Panc1 (cell line): ENCODE data around the gene IFI6.

Experiments used
- POLR2AphosphoS5 ChIP-seq: IDR thresholded peaks from 2 replicates; pipeline ENCODE4 v1.6.1; 2012; ENCODE audit warnings: mild to moderate bottlenecking, low read depth, low read length, moderate library complexity
- TCF7L2 ChIP-seq: IDR thresholded peaks from 2 replicates; pipeline ENCODE4 v1.6.1; 2011; ENCODE audit warnings: mild to moderate bottlenecking, low read depth, low read length, inconsistent platforms
- TF ChIP-seq, protein P1 (sequence below): fragments of 450-650 bp; IDR thresholded peaks from 2 replicates; pipeline ENCODE4 v1.5.1; 2017; ENCODE audit warnings: mild to moderate bottlenecking
- TF ChIP-seq, protein P2 (sequence below), 2 experiments: IDR thresholded peaks; 2 replicates each; pipeline ENCODE4 v1.6.1; 2011 to 2012; ENCODE audit warnings: low read depth in 2 of 2, control low read depth in 1 of 2, low read length in 1 of 2, mild to moderate bottlenecking in 1 of 2, moderate library complexity in 1 of 2; ENCODE audit not compliant: insufficient read depth in 1 of 2

DNA sequence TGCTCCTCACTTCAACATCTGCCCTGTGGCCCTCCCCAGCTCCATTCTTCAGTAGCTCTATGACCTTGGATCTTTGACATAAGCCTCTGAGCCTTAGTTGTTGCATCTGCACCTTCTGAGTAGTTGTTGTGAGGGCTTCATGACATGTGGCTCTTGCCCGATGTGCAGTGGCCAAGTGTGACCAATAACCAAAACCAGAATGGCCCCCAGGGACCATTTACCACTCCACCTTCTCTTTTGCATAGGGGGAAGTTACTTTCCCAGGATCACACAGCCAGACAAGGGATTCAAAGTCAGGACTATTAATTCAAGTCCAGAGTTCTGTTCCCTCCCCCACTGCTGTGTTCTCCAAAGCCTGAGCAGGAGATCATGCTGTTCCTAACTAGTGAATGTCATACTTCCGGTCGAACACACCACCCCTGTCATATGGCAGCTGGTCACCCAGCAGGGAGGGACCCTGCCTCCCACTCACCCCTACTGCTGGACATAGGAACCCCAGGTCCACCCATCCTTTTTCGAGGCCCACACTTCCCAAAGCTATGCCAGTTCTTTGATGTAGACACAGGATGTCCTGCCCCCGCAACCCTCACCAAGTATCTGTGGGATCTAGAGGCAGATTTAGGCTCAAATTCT lies 41.0 kb downstream of the IFI6 start:
- TF ChIP-seq, protein P1, sequence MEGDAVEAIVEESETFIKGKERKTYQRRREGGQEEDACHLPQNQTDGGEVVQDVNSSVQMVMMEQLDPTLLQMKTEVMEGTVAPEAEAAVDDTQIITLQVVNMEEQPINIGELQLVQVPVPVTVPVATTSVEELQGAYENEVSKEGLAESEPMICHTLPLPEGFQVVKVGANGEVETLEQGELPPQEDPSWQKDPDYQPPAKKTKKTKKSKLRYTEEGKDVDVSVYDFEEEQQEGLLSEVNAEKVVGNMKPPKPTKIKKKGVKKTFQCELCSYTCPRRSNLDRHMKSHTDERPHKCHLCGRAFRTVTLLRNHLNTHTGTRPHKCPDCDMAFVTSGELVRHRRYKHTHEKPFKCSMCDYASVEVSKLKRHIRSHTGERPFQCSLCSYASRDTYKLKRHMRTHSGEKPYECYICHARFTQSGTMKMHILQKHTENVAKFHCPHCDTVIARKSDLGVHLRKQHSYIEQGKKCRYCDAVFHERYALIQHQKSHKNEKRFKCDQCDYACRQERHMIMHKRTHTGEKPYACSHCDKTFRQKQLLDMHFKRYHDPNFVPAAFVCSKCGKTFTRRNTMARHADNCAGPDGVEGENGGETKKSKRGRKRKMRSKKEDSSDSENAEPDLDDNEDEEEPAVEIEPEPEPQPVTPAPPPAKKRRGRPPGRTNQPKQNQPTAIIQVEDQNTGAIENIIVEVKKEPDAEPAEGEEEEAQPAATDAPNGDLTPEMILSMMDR, result no peak
- no peak for TF ChIP-seq TCF7L2
- no peak for TF ChIP-seq POLR2AphosphoS5
- TF ChIP-seq, protein P2, sequence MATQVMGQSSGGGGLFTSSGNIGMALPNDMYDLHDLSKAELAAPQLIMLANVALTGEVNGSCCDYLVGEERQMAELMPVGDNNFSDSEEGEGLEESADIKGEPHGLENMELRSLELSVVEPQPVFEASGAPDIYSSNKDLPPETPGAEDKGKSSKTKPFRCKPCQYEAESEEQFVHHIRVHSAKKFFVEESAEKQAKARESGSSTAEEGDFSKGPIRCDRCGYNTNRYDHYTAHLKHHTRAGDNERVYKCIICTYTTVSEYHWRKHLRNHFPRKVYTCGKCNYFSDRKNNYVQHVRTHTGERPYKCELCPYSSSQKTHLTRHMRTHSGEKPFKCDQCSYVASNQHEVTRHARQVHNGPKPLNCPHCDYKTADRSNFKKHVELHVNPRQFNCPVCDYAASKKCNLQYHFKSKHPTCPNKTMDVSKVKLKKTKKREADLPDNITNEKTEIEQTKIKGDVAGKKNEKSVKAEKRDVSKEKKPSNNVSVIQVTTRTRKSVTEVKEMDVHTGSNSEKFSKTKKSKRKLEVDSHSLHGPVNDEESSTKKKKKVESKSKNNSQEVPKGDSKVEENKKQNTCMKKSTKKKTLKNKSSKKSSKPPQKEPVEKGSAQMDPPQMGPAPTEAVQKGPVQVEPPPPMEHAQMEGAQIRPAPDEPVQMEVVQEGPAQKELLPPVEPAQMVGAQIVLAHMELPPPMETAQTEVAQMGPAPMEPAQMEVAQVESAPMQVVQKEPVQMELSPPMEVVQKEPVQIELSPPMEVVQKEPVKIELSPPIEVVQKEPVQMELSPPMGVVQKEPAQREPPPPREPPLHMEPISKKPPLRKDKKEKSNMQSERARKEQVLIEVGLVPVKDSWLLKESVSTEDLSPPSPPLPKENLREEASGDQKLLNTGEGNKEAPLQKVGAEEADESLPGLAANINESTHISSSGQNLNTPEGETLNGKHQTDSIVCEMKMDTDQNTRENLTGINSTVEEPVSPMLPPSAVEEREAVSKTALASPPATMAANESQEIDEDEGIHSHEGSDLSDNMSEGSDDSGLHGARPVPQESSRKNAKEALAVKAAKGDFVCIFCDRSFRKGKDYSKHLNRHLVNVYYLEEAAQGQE (IDR thresholded peaks at IDR 0.05; ENCODE audit: insufficient read depth in 1 of 2, low read depth in 2 of 2, low read length in 1 of 2), result no peak
